SIG-M5 (cell line): ENCODE data around the gene WSCD1.

Experiments used
- DNase-seq: peaks from one replicate; lab custom pipeline; 2025; lab: John Stamatoyannopoulos, UW

Gene WSCD1

GRCh38 chr17:6160911-6161855 lies 91.0 kb downstream of the WSCD1 start:
- DNase-seq = no peak

GRCh38 chr17:6162216-6162615 lies 92.0 kb downstream of the WSCD1 start:
- DNase-seq = no peak

- DNase-seq = no peak
Measured at GRCh38 chr17:6162892-6163291, 92.7 kb downstream of the WSCD1 start.

- no peak for DNase-seq
Measured at GRCh38 chr17:6163612-6164333, 93.6 kb downstream of the WSCD1 start.

DNA sequence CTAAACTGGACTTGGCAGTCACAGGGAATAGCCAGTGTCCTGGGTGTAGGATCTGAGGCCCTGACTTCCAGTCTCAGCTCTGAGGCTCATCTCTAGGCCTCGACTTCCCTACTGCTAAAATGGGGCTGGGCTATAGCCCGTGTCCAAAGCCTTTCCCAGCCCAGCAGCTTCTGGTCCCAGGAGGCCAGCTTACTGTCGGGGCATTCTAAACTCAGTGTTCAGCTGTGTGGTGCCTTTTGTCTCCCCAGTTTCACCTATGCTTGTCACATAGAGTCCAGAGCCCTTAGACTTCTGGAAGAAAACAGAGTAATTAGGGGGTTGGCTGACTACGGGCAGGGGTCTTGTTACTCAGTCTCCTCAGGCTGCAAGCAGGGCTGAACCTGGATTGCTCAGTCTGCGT lies 94.8 kb downstream of the WSCD1 start:
- DNase-seq = no peak

DNA sequence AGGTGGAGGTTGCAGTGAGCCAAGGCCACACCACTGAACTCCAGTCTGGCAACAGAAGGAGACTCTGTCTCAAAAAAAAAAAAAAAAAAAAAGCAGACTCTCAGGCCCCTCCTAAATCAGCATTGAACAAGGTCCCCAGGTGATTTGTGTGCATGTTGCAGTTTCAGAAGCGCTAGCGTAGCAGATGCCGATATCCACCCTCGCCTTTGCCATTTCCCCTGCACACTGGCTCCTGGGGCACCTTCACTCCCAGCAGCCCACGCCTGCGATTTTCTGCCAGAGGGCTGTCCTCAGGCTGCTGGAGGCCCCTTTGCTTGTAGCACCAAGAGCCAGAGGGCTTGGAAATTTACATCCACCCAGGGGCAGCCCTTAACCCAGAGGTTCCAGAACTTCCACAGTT lies 95.6 kb downstream of the WSCD1 start:
- no peak for DNase-seq

- DNase-seq = no peak
Measured at GRCh38 chr17:6166492-6167179, 96.5 kb downstream of the WSCD1 start.

DNA sequence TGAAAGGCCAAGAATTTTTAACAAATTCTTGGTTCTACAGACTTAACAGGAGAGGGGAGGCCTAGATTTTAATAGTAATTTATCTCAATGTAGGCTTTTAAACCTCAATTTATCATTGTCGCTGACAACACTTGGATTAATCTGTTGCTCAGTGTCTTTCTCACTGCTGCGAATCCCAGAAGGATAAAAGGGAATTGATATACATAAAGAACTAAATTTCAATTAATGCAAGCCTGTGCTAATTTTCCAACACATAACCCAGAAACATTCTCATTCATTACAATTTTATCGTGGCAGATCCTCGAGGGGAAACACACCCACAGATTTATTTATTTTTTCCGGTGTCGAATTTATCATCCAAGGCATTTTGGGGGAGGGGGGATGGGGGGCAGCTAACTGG lies 98.1 kb downstream of the WSCD1 start:
- DNase-seq = no peak

DNA sequence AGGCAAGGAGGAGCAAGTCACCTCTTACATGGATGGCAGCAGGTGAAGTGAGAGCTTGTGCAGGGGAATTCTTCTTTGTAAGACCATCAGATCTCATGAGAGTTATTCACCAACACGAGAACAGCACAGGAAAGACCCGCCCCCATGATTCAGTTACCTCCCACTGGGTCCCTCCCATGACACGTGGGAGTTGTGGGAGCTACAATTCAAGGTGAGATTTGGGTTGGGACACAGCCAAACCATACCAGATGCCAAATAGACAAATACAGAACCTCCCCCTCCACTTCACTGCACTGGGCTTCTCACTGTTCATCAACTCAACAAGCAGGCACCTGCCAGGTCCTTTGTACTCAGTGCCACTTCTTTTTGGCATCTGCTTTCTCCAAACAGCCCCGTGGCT lies 100.2 kb downstream of the WSCD1 start:
- no peak for DNase-seq

GRCh38 chr17:6172642-6173330 lies 102.6 kb downstream of the WSCD1 start:
- no peak for DNase-seq

GRCh38 chr17:6173653-6174052 lies 103.5 kb downstream of the WSCD1 start:
- DNase-seq = no peak
